SK-N-SH treated with all-trans-retinoic acid at 6 μM for 48 hours (cell line): ENCODE results near the gene SORCS2.

Experiments used
- ATAC-seq: fragments of 200-7000 bp; cut with Tn5 transposase; 3 replicates; pipeline ENCODE4 v1.9.1; 2020; ENCODE audit warnings: mild to moderate bottlenecking, moderate library complexity
- ARNTL ChIP-seq: fragments of 450-650 bp; formaldehyde crosslinking; IDR thresholded peaks from 2 replicates; pipeline ENCODE4 v1.5.0; 2020; ENCODE audit warnings: low read depth, mild to moderate bottlenecking, moderate library complexity, borderline replicate concordance
- BACH2 ChIP-seq: fragments of 250-450 bp; sonication (Bioruptor Pico); IDR thresholded peaks from 2 replicates; pipeline ENCODE4 v1.9.0; 2021; ENCODE audit warnings: mild to moderate bottlenecking, borderline replicate concordance
- CREB5 ChIP-seq: fragments of 250-450 bp; sonication (Bioruptor Pico); IDR thresholded peaks from 2 replicates; pipeline ENCODE4 v1.5.1; 2020; ENCODE audit warnings: low read depth, mild to moderate bottlenecking, moderate library complexity
- CSDC2 ChIP-seq: fragments of 250-450 bp; sonication (Bioruptor Pico); IDR thresholded peaks from 2 replicates; pipeline ENCODE4 v1.5.0; 2020; ENCODE audit warnings: mild to moderate bottlenecking, moderate library complexity
- CSRNP3 ChIP-seq: fragments of 250-450 bp; sonication (Bioruptor Pico); IDR thresholded peaks from 2 replicates; pipeline ENCODE4 v1.5.1; 2021; ENCODE audit warnings: mild to moderate bottlenecking, moderate library complexity
- ESRRG ChIP-seq: fragments of 250-450 bp; sonication (Bioruptor Pico); IDR thresholded peaks from 2 replicates; pipeline ENCODE4 v1.6.1; 2021; ENCODE audit warnings: mild to moderate bottlenecking
- GLIS3 ChIP-seq: fragments of 250-450 bp; sonication (Bioruptor Pico); IDR thresholded peaks from 2 replicates; pipeline ENCODE4 v1.5.0; 2020; ENCODE audit warnings: mild to moderate bottlenecking, moderate library complexity
- ISL1 ChIP-seq: fragments of 250-450 bp; sonication (Bioruptor Pico); IDR thresholded peaks from 2 replicates; pipeline ENCODE4 v2.1.2; 2022; ENCODE audit warnings: mild to moderate bottlenecking, moderate library complexity
- OSR1 ChIP-seq: fragments of 250-450 bp; sonication (Bioruptor Pico); IDR thresholded peaks from 2 replicates; pipeline ENCODE4 v1.8.0; 2022; ENCODE audit warnings: moderate library complexity, mild to moderate bottlenecking, inconsistent platforms
- POU6F1 ChIP-seq: fragments of 250-450 bp; sonication (Bioruptor Pico); IDR thresholded peaks from 2 replicates; pipeline ENCODE4 v1.8.0; 2021; ENCODE audit warnings: low read depth, mild to moderate bottlenecking, moderate library complexity, borderline replicate concordance
- PPARA ChIP-seq: fragments of 250-450 bp; sonication (Bioruptor Pico); IDR thresholded peaks from 2 replicates; pipeline ENCODE4 v1.5.0; 2020; ENCODE audit warnings: mild to moderate bottlenecking, borderline replicate concordance
- RARB ChIP-seq: fragments of 250-450 bp; sonication (Bioruptor Pico); IDR thresholded peaks from 2 replicates; pipeline ENCODE4 v1.8.0; 2021; ENCODE audit warnings: mild to moderate bottlenecking, moderate library complexity
- SNAI2 ChIP-seq: fragments of 250-450 bp; sonication (Bioruptor Pico); IDR thresholded peaks from 2 replicates; pipeline ENCODE4 v1.5.0; 2020; ENCODE audit warnings: mild to moderate bottlenecking, moderate library complexity
- TCF4 ChIP-seq: fragments of 250-450 bp; sonication (Bioruptor Pico); IDR thresholded peaks from 2 replicates; pipeline ENCODE4 v1.8.0; 2021; ENCODE audit warnings: mild to moderate bottlenecking, moderate library complexity, borderline replicate concordance
- TOX ChIP-seq: fragments of 250-450 bp; sonication (Bioruptor Pico); IDR thresholded peaks from 2 replicates; pipeline ENCODE4 v1.8.0; 2021; ENCODE audit warnings: mild to moderate bottlenecking, moderate library complexity, borderline replicate concordance
- ZC3H10 ChIP-seq: fragments of 250-450 bp; sonication (Bioruptor Pico); IDR thresholded peaks from 2 replicates; pipeline ENCODE4 v1.5.1; 2021; ENCODE audit warnings: mild to moderate bottlenecking, moderate library complexity
- ZFP30 ChIP-seq: fragments of 450-650 bp; formaldehyde crosslinking; IDR thresholded peaks from 2 replicates; pipeline ENCODE4 v1.5.0; 2022; ENCODE audit warnings: mild to moderate bottlenecking, moderate library complexity
- ZNF565 ChIP-seq: fragments of 450-650 bp; formaldehyde crosslinking; conservative IDR thresholded peaks from 2 replicates; pipeline ENCODE4 v1.5.0; 2020; ENCODE audit warnings: low read depth, mild to moderate bottlenecking, moderate library complexity
- ZNF70 ChIP-seq: fragments of 450-650 bp; formaldehyde crosslinking; IDR thresholded peaks from 2 replicates; pipeline ENCODE4 v1.5.0; 2020; ENCODE audit warnings: mild to moderate bottlenecking, moderate library complexity
- ZNF8 ChIP-seq: fragments of 450-650 bp; formaldehyde crosslinking; IDR thresholded peaks from 2 replicates; pipeline ENCODE4 v1.5.0; 2020; ENCODE audit warnings: mild to moderate bottlenecking, moderate library complexity
- TF ChIP-seq, protein P1 (sequence below): fragments of 250-450 bp; sonication (Bioruptor Pico); IDR thresholded peaks from 2 replicates; pipeline ENCODE4 v1.5.0; 2020; ENCODE audit warnings: mild to moderate bottlenecking, moderate library complexity

The SORCS2 gene

GRCh38 chr4:7739918-7740865, 547.9 kb downstream of the SORCS2 start:
- TF ChIP-seq ESRRG (CRISPR knock-in tag) (no peak), ZNF8 (no peak), ZNF70 (CRISPR knock-in tag) (no peak), PPARA (CRISPR knock-in tag) (no peak), CREB5 (CRISPR knock-in tag) (no peak), ISL1 (CRISPR knock-in tag) (no peak), TOX (CRISPR knock-in tag) (no peak), CSDC2 (CRISPR knock-in tag) (no peak), CSRNP3 (CRISPR knock-in tag) (no peak), SNAI2 (CRISPR knock-in tag) (no peak), ARNTL (CRISPR knock-in tag) (no peak), TCF4 (CRISPR knock-in tag) (no peak), OSR1 (CRISPR knock-in tag) (no peak), ZC3H10 (no peak), POU6F1 (CRISPR knock-in tag) (no peak)
- TF ChIP-seq, protein P1, sequence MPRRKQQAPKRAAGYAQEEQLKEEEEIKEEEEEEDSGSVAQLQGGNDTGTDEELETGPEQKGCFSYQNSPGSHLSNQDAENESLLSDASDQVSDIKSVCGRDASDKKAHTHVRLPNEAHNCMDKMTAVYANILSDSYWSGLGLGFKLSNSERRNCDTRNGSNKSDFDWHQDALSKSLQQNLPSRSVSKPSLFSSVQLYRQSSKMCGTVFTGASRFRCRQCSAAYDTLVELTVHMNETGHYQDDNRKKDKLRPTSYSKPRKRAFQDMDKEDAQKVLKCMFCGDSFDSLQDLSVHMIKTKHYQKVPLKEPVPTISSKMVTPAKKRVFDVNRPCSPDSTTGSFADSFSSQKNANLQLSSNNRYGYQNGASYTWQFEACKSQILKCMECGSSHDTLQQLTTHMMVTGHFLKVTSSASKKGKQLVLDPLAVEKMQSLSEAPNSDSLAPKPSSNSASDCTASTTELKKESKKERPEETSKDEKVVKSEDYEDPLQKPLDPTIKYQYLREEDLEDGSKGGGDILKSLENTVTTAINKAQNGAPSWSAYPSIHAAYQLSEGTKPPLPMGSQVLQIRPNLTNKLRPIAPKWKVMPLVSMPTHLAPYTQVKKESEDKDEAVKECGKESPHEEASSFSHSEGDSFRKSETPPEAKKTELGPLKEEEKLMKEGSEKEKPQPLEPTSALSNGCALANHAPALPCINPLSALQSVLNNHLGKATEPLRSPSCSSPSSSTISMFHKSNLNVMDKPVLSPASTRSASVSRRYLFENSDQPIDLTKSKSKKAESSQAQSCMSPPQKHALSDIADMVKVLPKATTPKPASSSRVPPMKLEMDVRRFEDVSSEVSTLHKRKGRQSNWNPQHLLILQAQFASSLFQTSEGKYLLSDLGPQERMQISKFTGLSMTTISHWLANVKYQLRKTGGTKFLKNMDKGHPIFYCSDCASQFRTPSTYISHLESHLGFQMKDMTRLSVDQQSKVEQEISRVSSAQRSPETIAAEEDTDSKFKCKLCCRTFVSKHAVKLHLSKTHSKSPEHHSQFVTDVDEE (CRISPR knock-in tag) = no peak
- ATAC-seq = no peak

DNA sequence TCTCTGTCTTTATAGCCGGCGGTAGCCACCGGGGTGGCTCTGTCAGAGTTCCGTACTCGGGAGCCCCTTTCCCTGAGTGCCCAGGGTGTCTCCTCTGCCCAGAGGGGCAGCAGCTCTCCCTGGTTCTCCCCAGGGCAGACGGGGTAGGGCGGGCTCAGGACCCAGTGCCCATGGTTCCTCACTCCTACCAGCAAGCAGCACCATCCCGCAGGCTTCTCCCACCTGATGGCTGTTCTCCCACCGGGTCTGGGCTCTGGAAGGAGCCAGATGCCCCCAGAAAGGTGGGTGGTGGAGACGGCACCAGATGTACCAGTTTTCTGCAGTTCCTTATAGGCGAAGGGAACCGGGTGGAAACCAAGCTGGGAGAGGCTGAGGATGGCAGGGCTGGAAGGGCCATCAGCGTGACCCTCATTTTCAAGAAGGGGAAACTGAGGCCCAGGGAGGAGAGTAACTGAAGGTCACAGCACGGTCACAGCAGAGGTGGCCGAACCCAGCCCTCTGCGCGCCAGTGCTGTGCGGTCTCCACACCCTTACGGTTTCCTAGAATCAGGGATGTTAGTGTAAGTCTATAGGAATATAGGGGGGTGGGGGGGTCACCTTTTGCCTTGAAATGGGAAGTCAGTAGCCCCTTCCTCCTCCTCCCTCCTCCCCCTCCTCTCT, 548.7 kb downstream of the SORCS2 start:
- TF ChIP-seq TCF4 (CRISPR knock-in tag) = no peak
- no peak for TF ChIP-seq ZFP30 (CRISPR knock-in tag)
- TF ChIP-seq CREB5 (CRISPR knock-in tag) = no peak
- no peak for TF ChIP-seq GLIS3 (CRISPR knock-in tag)
- TF ChIP-seq RARB (CRISPR knock-in tag) = no peak
- no peak for TF ChIP-seq TOX (CRISPR knock-in tag)
- no peak for TF ChIP-seq ZC3H10
- no peak for TF ChIP-seq ZNF8
- no peak for TF ChIP-seq BACH2 (CRISPR knock-in tag)
- no peak for TF ChIP-seq ZNF565 (CRISPR knock-in tag)
- TF ChIP-seq PPARA (CRISPR knock-in tag) = no peak
- no peak for TF ChIP-seq ARNTL (CRISPR knock-in tag)
- TF ChIP-seq ESRRG (CRISPR knock-in tag) = no peak
- no peak for TF ChIP-seq CSRNP3 (CRISPR knock-in tag)
- no peak for TF ChIP-seq ISL1 (CRISPR knock-in tag)
- TF ChIP-seq, all 23 proteins: peak for 0
- no peak for ATAC-seq
